Jurkat, Clone E6-1 (cell line): ENCODE data around the gene GINS3.
A peak's percentile ranks its signal among the peaks of the same experiment; 100 is the strongest.

Experiments used
- DNase-seq: peaks from one replicate; pipeline ENCODE4 v3.0.0-alpha.2; 2011; ENCODE audit warnings: low read depth, low spot score
- H3K4me3 ChIP-seq: 2 replicates; pipeline ENCODE4 v1.5.1; 2011; ENCODE audit warnings: mild to moderate bottlenecking, low read length, control low read depth, moderate library complexity

GINS3 gene

DNA sequence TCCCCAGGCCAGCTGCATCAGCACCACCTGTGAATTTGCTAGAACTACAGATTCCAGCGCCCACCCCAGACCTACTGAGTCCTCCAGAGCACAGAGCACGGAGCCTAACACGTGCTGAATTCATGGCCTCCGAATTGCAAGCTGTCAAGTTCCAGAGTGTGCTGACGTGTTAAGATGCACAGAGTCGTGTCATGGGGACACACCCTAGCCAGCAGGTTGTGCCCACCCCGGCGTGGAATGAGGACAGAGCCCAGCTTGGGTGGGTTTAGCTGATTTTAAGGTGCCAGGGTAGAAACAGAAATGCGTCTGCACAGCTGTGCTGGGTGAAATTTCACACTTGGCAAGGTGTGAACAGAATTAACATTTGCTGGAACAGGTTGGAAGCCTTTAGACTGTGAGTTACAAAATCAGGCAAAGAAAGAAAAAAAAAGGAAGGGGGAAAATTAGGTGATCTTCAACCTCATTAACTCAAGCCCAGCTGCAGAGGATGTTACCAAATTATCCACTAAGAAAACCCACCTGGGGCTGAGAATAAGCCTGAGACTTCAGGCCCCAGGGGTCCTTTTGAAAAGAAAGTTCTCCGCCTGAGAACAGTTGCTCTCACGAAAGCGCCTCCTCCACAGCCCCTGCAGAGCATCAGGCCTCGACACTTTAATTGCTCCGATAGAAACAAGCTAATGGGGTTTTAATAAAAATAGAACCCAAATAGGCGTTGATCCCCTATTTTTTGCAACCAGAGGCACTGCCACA is 27.1 kb downstream of the GINS3 start:
- no peak for DNase-seq
- no peak overlapping the region for H3K4me3 ChIP-seq

DNA sequence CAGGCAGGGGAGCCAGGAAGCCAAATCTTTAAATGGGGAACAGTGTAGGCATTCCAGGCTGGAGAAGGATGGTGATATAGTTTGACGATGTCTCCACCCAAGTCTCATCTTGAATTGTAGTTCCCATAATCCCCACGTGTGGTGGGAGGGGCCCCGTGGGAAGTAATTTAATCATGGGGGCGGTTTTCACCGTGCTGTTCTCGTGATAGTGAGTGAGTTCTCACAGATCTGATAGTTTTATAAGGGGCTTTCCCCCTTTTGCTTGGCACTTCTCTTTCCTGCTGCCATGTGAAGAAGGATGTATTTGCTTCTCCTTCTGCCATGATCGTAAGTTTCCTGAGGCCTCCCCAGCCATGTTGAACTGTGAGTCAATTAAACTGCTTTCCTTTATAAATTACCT is 28.8 kb downstream of the GINS3 start:
- no peak for DNase-seq
- H3K4me3 ChIP-seq = no peak overlapping the region

DNA sequence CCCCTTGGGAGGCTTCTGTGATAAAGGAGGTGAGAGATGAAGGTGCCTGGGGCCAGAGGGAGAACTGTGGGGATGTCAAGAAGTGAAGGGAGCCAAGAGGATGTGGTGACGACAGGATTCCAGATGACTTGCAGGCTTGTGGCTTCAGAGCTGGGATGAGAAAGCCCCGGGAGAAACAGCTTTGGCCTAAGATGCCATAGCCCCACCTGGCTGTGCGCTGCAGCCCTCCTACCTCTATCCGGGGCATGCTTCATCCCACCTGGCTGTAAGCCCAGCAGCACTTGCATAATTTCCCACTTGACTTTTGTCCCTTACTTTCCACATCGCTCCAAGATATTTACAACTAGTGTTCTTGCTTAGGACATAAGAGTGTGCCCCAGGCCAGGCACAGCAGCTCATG is 29.3 kb downstream of the GINS3 start:
- no peak overlapping the region for H3K4me3 ChIP-seq
- DNase-seq = no peak

GRCh38 chr16:58422809-58423208 is 30.5 kb downstream of the GINS3 start:
- no peak for DNase-seq
- no peak overlapping the region for H3K4me3 ChIP-seq

- no peak overlapping the region for H3K4me3 ChIP-seq
- DNase-seq = no peak
These were observed 33.0 kb downstream of the GINS3 start for GRCh38 chr16:58425245-58425644.

DNA sequence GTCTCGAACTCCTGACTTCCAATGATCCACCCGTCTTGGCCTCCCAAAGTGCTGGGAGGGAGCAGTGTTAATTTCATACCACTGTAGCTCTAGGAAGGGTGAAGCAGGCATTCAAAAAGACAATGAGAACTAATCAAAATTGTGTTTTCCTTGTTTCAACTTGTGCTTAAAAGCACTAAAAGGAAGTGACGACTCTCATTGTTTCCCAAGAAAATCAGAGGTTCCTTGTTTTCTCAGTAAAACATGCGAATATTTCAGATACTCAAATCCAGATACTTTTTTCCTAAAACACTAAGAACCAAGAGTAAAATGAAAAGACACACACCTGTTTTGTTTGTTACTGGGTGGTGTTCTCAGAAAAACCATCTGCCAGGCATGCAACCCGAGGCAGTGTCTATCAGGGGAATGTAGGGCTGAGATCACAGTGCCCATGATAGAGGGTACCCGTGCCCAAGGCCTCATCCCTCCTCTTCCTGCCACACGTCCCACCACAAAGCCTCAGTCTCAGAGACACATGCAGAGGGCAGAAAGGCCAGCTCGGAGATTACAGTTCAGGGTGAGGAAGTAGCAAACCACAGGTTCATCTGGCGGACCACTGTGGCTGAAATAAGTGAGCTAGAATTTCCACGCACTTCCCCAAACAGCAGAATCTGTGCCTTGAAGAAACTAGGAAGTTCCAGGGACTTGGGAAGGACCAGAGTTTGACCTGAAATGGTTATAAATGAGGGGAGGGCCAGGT is 33.7 kb downstream of the GINS3 start:
- H3K4me3 ChIP-seq = no peak overlapping the region
- DNase-seq = peak; percentile 86

- DNase-seq = no peak
- no peak overlapping the region for H3K4me3 ChIP-seq
These were observed 34.7 kb downstream of the GINS3 start for GRCh38 chr16:58426966-58427365.

DNA sequence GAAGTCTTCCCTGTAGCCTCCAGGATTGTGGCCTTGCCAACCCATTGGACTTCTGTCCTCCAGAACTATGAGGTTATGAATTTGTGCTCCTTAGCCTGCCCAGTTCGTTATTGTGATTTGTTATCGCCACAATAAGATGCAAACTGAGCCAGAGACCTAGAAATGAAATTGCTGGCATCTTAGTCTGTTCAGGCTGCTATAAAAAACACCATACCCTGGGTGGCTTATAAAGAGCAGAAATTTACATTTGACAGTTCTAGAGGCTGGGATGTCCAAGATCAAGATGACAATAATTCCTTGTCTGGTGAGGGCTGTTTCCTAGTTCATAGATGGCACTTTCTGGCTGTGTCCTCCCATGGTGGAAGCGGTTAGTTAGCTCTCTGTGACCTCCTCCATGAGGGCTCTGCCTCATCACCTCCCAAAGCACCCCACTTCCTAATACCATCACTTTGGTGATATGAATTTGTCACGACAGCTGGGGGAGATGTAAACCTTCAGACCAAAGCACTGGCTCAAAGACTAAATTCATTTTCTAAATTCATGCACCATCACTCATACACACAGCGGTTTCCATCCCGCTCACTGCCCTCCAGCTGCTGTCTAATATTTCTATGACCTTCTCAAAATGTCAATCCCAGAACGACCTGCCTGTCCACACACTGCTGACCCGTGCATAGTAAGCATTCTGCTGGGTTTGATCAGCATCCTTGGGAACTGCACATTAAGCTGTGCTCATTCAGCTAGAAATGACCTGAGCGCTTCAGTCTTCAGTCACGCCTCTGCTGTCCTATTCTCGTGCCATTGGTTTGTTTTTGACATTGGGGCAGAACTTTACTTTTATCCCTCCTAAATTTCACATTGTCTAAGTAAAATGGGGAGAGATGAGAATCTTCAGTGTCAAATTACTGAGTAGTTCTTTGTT is 36.6 kb downstream of the GINS3 start:
- no peak overlapping the region for H3K4me3 ChIP-seq
- DNase-seq = no peak

- no peak overlapping the region for H3K4me3 ChIP-seq
- no peak for DNase-seq
These were observed 38.4 kb downstream of the GINS3 start for GRCh38 chr16:58430718-58431117.

DNA sequence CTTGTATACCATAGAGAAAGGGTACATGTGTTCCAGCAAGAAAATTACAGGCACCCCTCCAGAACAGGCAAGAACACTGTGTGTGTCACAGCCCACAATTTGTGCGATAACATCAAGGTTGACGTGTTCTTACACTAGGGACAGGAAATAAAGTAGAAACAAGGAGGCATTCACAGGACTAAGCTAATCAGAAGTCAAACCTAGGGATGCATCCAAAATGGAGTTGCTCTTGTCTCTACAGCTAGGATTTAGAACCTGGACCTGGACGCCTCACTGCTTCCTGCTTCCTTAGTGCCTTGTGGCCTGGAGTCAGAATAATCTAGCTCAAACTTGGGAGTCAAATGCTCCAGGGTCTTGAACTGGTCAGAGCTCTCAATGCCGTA is 41.3 kb downstream of the GINS3 start:
- H3K4me3 ChIP-seq = no peak overlapping the region
- no peak for DNase-seq

DNA sequence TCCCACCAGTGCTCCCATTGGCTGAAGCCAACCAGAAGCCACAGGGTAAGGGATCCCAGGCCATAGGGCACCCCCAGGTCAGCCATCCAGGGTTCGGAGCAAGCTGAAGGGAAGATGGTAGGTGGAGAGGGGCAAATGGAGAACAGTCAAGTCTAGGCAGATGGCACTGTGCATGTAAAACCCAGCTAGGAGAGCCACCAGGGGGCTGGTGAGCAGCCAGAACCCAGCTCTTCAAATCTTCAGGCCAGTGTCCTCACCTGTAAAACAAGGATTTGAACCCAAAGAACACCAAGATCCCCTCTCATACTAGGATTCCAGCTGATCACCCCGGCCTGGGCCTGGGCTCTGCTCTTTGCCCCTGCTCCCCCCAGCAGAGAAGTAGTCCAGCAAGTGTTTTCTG is 43.5 kb downstream of the GINS3 start:
- DNase-seq = no peak

DNA sequence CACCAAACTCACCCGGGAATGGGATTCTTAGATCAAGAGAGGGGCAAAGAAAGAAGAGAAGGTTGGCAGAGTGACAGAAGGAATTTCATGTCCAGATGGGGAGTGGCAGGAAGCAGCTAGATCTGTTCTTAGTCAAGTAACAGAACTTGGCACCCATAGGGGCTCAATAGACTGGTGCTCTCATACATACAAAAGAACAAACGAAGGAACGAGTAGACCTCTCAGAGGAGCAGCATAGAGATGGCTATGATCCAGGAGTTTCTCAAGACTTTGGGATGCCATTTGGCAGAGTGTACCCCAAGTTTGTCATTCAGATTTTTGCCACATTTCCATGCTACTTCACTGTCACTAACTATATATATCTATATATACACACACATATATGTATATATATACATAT is 47.9 kb downstream of the GINS3 start:
- no peak for DNase-seq
- H3K4me3 ChIP-seq = no peak overlapping the region

More for the DNA sequence above, 43.5 kb downstream of the GINS3 start:
- H3K4me3 ChIP-seq = no peak overlapping the region

DNA sequence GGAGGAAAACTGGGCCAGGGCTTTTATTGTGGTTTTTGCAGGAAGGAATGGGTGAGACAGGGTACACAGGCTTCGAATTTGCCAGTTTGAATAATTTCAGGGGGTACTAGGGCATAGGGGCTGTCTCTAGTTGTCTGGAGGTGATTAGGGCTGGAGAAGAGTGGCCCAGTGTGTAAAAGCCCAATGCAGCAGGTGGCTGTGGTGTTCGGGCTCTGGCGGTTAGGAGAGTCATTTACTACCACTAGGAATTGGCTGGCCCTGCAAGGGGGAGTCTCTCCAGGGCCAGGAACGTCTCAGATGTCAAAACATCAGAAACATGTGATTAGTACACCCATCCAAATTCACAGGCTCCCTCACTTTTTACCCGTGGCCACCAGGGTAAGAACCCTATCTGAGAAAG is 50.3 kb downstream of the GINS3 start:
- H3K4me3 ChIP-seq = no peak overlapping the region
- no peak for DNase-seq

GRCh38 chr16:58443783-58444182 is 51.5 kb downstream of the GINS3 start:
- DNase-seq = no peak

GRCh38 chr16:58444265-58444664 is 52.0 kb downstream of the GINS3 start:
- no peak for DNase-seq
- no peak overlapping the region for H3K4me3 ChIP-seq

More at GRCh38 chr16:58443783-58444182, 51.5 kb downstream of the GINS3 start:
- no peak overlapping the region for H3K4me3 ChIP-seq

- DNase-seq = no peak
- no peak overlapping the region for H3K4me3 ChIP-seq
These were observed 56.6 kb downstream of the GINS3 start for GRCh38 chr16:58448890-58449289.

GRCh38 chr16:58449306-58449705 is 57.0 kb downstream of the GINS3 start:
- no peak for DNase-seq
- H3K4me3 ChIP-seq = no peak overlapping the region

DNA sequence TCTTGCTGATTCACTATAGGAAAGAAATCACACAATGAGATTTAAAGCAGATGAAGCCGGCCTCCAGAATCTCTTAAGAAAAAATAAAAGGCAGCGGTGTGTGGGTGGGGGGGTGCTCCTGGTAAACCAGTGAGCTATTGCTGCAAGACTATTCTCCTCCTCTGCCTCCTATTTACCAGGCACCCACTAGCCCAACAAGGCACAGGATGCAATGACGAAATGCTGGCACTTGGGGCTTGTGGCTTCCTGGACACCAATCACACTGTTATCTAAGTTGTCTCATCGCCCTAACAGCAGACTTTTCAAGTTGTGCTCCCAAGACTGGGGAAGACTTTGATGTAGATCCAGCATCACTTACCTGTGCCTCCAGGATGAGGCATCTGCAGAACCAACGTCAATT is 57.5 kb downstream of the GINS3 start:
- no peak overlapping the region for H3K4me3 ChIP-seq
- DNase-seq = peak; percentile 47

DNA sequence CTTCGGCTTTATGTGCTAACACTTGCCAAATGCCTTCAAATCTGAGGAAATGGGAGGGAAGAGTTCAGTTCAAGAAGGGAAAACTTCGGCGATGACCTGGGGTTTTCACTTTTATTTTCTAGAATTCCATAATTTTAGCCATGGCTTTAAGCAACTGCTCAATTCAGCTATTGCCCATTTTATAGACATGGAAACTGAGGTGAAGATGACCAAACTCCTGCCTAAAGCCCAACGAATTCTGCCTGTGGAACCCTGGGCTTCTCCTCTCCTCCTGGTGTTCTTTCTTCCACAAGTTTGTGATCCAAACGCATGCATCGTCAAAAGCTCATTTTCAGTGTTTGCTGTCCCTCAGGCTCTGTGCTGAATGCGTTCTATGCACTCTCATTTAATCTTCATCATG is 58.3 kb downstream of the GINS3 start:
- H3K4me3 ChIP-seq = no peak overlapping the region
- DNase-seq = no peak

GRCh38 chr16:58451265-58451689 is 59.0 kb downstream of the GINS3 start:
- H3K4me3 ChIP-seq = no peak overlapping the region
- no peak for DNase-seq
